H1 (cell line): ENCODE data around the gene RPUSD2. TPM values are rescaled to one million over a fixed set of nuclear protein-coding genes. Genes with fewer than 3 reads are reported as not detected.

Experiments
- CTCF ChIA-PET: fragments of 300-600 bp; sonication (Branson Sonifier 250); formaldehyde crosslinking; loops from one replicate; lab custom pipeline; 2021; ENCODE audit not compliant: partially characterized antibody; lab: Charles Lee
- POLR2A ChIA-PET: fragments of 300-600 bp; sonication (Branson Sonifier 250); formaldehyde crosslinking; loops from one replicate; lab custom pipeline; 2021; ENCODE audit warnings: inconsistent platforms; ENCODE audit not compliant: partially characterized antibody; lab: Charles Lee
- DNase-seq, 2 experiments: peaks; one replicate each; pipeline versions ENCODE4 v3.0.0 to v3.0.0-alpha.2; 2010 to 2022; ENCODE audit warnings: low spot score in 2 of 2, low read depth in 1 of 2, mixed read lengths in 1 of 2
- FAIRE-seq: peaks from 2 replicates; lab custom pipeline; 2011; peaks lifted over from hg19 to GRCh38; lab: Jason Lieb, UNC
- H2AFZ ChIP-seq: 2 replicates; pipeline ENCODE4 v1.8.1; 2012; ENCODE audit warnings: low read length, inconsistent platforms
- H2AK5ac ChIP-seq: 2 replicates; pipeline ENCODE4 v1.6.1; 2013; ENCODE audit warnings: low read depth, low read length
- H2BK120ac ChIP-seq: replicated peaks from 2 replicates; pipeline ENCODE3; 2013; ENCODE audit warnings: low read depth, low read length, inconsistent platforms
- H2BK12ac ChIP-seq: 2 replicates; pipeline ENCODE4 v1.6.1; 2013; ENCODE audit warnings: low read depth, low read length
- H2BK15ac ChIP-seq: 2 replicates; pipeline ENCODE4 v1.6.1; 2013; ENCODE audit warnings: low read length
- H2BK20ac ChIP-seq: 2 replicates; pipeline ENCODE4 v1.6.1; 2013; ENCODE audit warnings: low read length
- H2BK5ac ChIP-seq: 2 replicates; pipeline ENCODE4 v1.6.1; 2013; ENCODE audit warnings: low read depth, low read length
- H3K14ac ChIP-seq: 2 replicates; pipeline ENCODE4 v1.6.1; 2013; ENCODE audit warnings: inconsistent platforms; ENCODE audit not compliant: insufficient read length
- H3K18ac ChIP-seq: 2 replicates; pipeline ENCODE4 v1.6.1; 2013; ENCODE audit warnings: low read length; ENCODE audit errors: extremely low read depth
- H3K23ac ChIP-seq: 2 replicates; pipeline ENCODE4 v1.6.1; 2013; ENCODE audit warnings: inconsistent platforms; ENCODE audit not compliant: insufficient read length
- H3K23me2 ChIP-seq: 2 replicates; pipeline ENCODE4 v1.6.1; 2013; ENCODE audit warnings: low read depth, low read length
- H3K27ac ChIP-seq: 2 replicates; pipeline ENCODE4 v1.6.1; 2011; ENCODE audit warnings: low read depth, low read length, inconsistent platforms
- H3K27me3 ChIP-seq, 4 experiments: replicated peaks in 1 of 4; 1 replicate in 1 of 4; 2 replicates in 3 of 4; pipeline versions ENCODE4 v1.6.1 to v1.8.1; 2011 to 2013; ENCODE audit warnings: low read length in 3 of 4, mild to moderate bottlenecking in 3 of 4, inconsistent platforms in 2 of 4, mixed read lengths in 2 of 4, moderate library complexity in 1 of 4; ENCODE audit not compliant: control insufficient read depth in 3 of 4, insufficient read depth in 3 of 4; ENCODE audit errors: extremely low read depth in 1 of 4
- H3K36me3 ChIP-seq, 4 experiments: 2 replicates each; pipeline versions ENCODE4 v1.6.1 to v1.8.1; 2011 to 2013; ENCODE audit warnings: mild to moderate bottlenecking in 4 of 4, low read length in 3 of 4, moderate library complexity in 2 of 4, control low read depth in 1 of 4, inconsistent platforms in 1 of 4; ENCODE audit not compliant: insufficient read depth in 4 of 4, control insufficient read depth in 2 of 4
- H3K4ac ChIP-seq: replicated peaks from 2 replicates; pipeline ENCODE3; 2013; ENCODE audit warnings: low read length, low read depth, mixed read lengths, inconsistent platforms; ENCODE audit not compliant: insufficient read length
- H3K4me1 ChIP-seq, 4 experiments: replicated peaks in 1 of 4; 1 replicate in 1 of 4; 2 replicates in 3 of 4; pipeline versions ENCODE4 v1.6.1 to v1.8.1; 2011 to 2013; ENCODE audit warnings: low read length in 3 of 4, inconsistent platforms in 2 of 4, mixed read lengths in 1 of 4; ENCODE audit not compliant: insufficient read depth in 4 of 4, control insufficient read depth in 3 of 4
- H3K4me2 ChIP-seq, 2 experiments: 2 replicates each; pipeline versions ENCODE4 v1.6.1 to v1.8.1; 2011 to 2013; ENCODE audit warnings: low read depth in 2 of 2, low read length in 2 of 2, control low read depth in 1 of 2, inconsistent platforms in 1 of 2, mild to moderate bottlenecking in 1 of 2; ENCODE audit not compliant: insufficient read depth in 1 of 2
- H3K4me3 ChIP-seq, 4 experiments: fragments of 200-600, 300-600 bp in 1 of 4; sonication (generic), shearing (Covaris generic), sonication (Bioruptor Twin) in 1 of 4; 2 replicates each; pipeline versions ENCODE4 v1.5.1 to v1.8.1; 2011 to 2016; ENCODE audit warnings: low read length in 4 of 4, low read depth in 3 of 4, control low read depth in 2 of 4, inconsistent platforms in 2 of 4, mild to moderate bottlenecking in 2 of 4, mixed read lengths in 1 of 4, moderate library complexity in 1 of 4; ENCODE audit not compliant: insufficient read depth in 2 of 4; ENCODE audit errors: extremely low read depth in 1 of 4
- H3K56ac ChIP-seq: replicated peaks from 2 replicates; pipeline ENCODE3; 2013; ENCODE audit warnings: low read depth, mild to moderate bottlenecking, mixed read lengths, low read length, inconsistent platforms; ENCODE audit not compliant: insufficient read length
- H3K79me1 ChIP-seq: 2 replicates; pipeline ENCODE4 v1.6.1; 2013; ENCODE audit warnings: low read depth, low read length, control low read depth
- H3K79me2 ChIP-seq, 2 experiments: 2 replicates each; pipeline versions ENCODE4 v1.6.1 to v1.8.1; 2012 to 2013; ENCODE audit warnings: low read length in 2 of 2, mild to moderate bottlenecking in 2 of 2, inconsistent platforms in 1 of 2; ENCODE audit not compliant: insufficient read depth in 2 of 2, control insufficient read depth in 1 of 2
- H3K9ac ChIP-seq, 4 experiments: replicated peaks in 1 of 4; 1 replicate in 1 of 4; 2 replicates in 3 of 4; pipeline versions ENCODE4 v1.6.1 to v1.8.1; 2011 to 2013; ENCODE audit warnings: low read depth in 3 of 4, low read length in 3 of 4, control low read depth in 2 of 4, mild to moderate bottlenecking in 2 of 4, moderate library complexity in 2 of 4, inconsistent platforms in 1 of 4; ENCODE audit errors: extremely low read depth in 1 of 4
- H3K9me3 ChIP-seq, 2 experiments: 2 replicates each; pipeline versions ENCODE4 v1.6.1 to v1.8.1; 2012 to 2013; ENCODE audit warnings: mild to moderate bottlenecking in 2 of 2, moderate library complexity in 2 of 2, control low read depth in 1 of 2, inconsistent platforms in 1 of 2, low read depth in 1 of 2, low read length in 1 of 2, mixed read lengths in 1 of 2; ENCODE audit not compliant: insufficient read depth in 2 of 2
- H4K20me1 ChIP-seq, 2 experiments: replicated peaks in 1 of 2; 2 replicates each; pipeline versions ENCODE3 to v1.8.1; 2011 to 2013; ENCODE audit warnings: inconsistent platforms in 2 of 2, low read length in 2 of 2, mild to moderate bottlenecking in 1 of 2; ENCODE audit not compliant: insufficient read depth in 2 of 2, control insufficient read depth in 1 of 2
- H4K5ac ChIP-seq: 2 replicates; pipeline ENCODE4 v1.6.1; 2013; ENCODE audit warnings: low read length, low read depth, mixed read lengths, inconsistent platforms; ENCODE audit not compliant: insufficient read length
- H4K8ac ChIP-seq: 2 replicates; pipeline ENCODE4 v1.8.0; 2013; ENCODE audit warnings: mild to moderate bottlenecking, moderate library complexity, low read length, inconsistent platforms; ENCODE audit not compliant: insufficient read depth; ENCODE audit errors: extremely low read depth
- H4K91ac ChIP-seq: replicated peaks from 2 replicates; pipeline ENCODE3; 2013; ENCODE audit warnings: low read length, mixed read lengths, inconsistent platforms; ENCODE audit not compliant: insufficient read length
- BACH1 ChIP-seq: IDR thresholded peaks from 2 replicates; pipeline ENCODE4 v1.6.1; 2012; ENCODE audit warnings: low read length, improper control_type of control experiment
- CBX5 ChIP-seq: fragments of 300-800, 300-1000 bp; sonication (generic); IDR thresholded peaks from 2 replicates; pipeline ENCODE4 v1.7.1; 2016; ENCODE audit warnings: antibody characterized with exemption, low read length, low read depth
- CBX8 ChIP-seq: fragments of 300-800, 300-1000 bp; sonication (generic); IDR thresholded peaks from 2 replicates; pipeline ENCODE4 v1.7.1; 2016; ENCODE audit warnings: low read depth, low read length, borderline replicate concordance
- GABPA ChIP-seq: IDR thresholded peaks from 2 replicates; pipeline ENCODE4 v1.6.1; 2011; ENCODE audit warnings: mild to moderate bottlenecking, low read length, moderate library complexity, borderline replicate concordance; ENCODE audit not compliant: insufficient read depth
- KDM1A ChIP-seq: fragments of 200-600, 300-600 bp; sonication (generic); IDR thresholded peaks from 2 replicates; pipeline ENCODE4 v1.7.1; 2016; ENCODE audit warnings: mild to moderate bottlenecking, low read length, borderline replicate concordance
- SUZ12 ChIP-seq: fragments of 200-600 bp; sonication (generic); IDR thresholded peaks from 2 replicates; pipeline ENCODE4 v1.6.1; 2012; ENCODE audit warnings: mild to moderate bottlenecking, inconsistent platforms, low read length, moderate library complexity, mixed read lengths
- TEAD4 ChIP-seq: IDR thresholded peaks from 2 replicates; pipeline ENCODE4 v1.6.1; 2012; ENCODE audit warnings: low read depth, low read length, inconsistent platforms, mixed read lengths
- WGBS, 2 experiments: shearing (Covaris generic) in 1 of 2; methylation state at CpG; one replicate each; pipeline versions ENCODE4 v1.1.6 to v1.1.7; 2013 to 2015; ENCODE audit warnings: low lambda C conversion rate in 2 of 2, mixed read lengths in 2 of 2, inconsistent platforms in 1 of 2, low coverage in 1 of 2, missing lambda C conversion rate in 1 of 2; ENCODE audit not compliant: insufficient replicate concordance in 2 of 2, insufficient coverage in 1 of 2, insufficient read length in 1 of 2; ENCODE audit errors: extremely low coverage in 1 of 2, missing lambda C conversion rate in 1 of 2; 5-methylcytosine and 5-hydroxymethylcytosine counted together
- polyA plus RNA-seq, 7 experiments: library from polyadenylated mRNA; depleted of rRNA in 3 of 7; stranded (reverse) in 5 of 7; unstranded in 2 of 7; fragments of >200 nt in 5 of 7; fragments of 200-250 nt in 2 of 7; gene quantifications; 1 replicate in 5 of 7; 2 replicates in 1 of 7; 4 replicates in 1 of 7; pipeline versions ENCODE4 v1.2.1 to v1.2.3, GENCODE V29; 2011 to 2013; ENCODE audit warnings: missing spikeins in 2 of 7, mixed read lengths in 2 of 7
- total RNA-seq: library from RNA; stranded (reverse); fragmentation: NEBNext Ultra II Directional; extraction: Animal tissue kit (Norgen Biotek cat#: 25700); gene quantifications from 2 replicates; pipeline ENCODE4 v1.2.1, GENCODE V29; 2021
- TF ChIP-seq, protein P1 (sequence below): IDR thresholded peaks from 2 replicates; pipeline ENCODE4 v1.6.1; 2011; ENCODE audit warnings: low read length, improper control_type of control experiment

The RPUSD2 gene
- total and polyA plus RNA-seq, 2 of the 8 experiments (the other 6 are each of a cell fraction or from before 2014, with no cell fraction given) = 14.5 to 28.5 TPM

DNA sequence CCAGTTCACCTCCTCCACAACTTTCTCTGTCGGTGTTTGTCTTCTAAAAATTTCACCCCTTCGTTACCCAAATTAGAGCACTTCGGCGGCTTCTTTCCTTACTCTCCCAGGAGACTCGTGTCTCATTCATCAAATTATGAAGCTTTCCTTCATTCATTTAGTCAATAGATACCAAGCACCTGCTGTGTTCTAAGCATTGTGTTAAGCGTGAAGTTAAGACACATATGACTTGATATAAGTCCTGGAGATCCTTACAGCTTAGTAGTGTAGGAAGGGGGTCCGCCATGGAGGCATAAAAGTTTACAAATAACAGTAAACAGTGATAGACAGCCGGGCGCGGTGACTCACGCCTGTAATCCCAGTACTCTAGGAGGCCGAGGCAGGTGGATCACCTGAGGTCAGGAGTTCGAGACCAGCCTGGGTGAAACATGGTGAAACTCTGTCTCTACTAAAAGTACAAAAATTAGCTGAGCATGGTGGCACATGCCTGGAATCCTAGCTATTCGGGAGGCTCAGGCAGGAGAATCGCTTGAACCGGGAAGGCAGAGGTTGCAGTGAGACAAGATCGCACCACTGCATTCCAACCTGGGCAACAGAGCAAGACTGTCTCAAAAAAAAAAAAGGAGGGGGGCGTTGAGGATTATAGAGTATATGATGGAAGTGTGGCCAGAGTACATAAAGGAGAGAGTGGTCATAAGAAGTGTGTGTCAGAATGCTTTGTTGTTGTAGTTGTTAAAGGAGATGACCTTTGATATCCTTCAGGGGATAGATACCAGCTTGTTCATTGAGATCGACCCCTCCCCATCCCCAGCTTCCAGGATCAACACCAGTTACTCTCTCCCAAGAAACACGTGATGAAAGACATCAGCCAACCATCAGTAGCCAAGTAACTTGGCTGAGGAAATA lies 3.5 kb upstream of the RPUSD2 start:
- 72% methylated on average over 16 of the region's 20 CpGs; no CpG with 5 or more reads in 1 of the 2 experiments for WGBS, 2 experiments
- Histone ChIP-seq H2BK20ac (no peak overlapping the region), H2BK12ac (no peak overlapping the region), H3K23me2 (no peaks in the 10 kb centered on the region; the same call in 1 of the 2 replicates), H3K27ac (no peak overlapping the region), H4K5ac (no peak overlapping the region), H3K79me2 (peaks cover 0 to 13% of the 10 kb centered on the region in 2 experiments; a peak in 3 of 4 replicates), H4K20me1 (no peaks in the 10 kb centered on the region), H2BK120ac (no peak overlapping the region), H3K14ac (no peak overlapping the region), H3K27me3 (no peaks in the 10 kb centered on the region), H3K23ac (no peak overlapping the region), H3K18ac (peak overlapping the region; percentile 24; the same call in 1 of the 2 replicates), H4K8ac (no peak overlapping the region), H3K36me3 (no peaks in the 10 kb centered on the region; a peak in 1 of 8 replicates), H3K9me3 (no peaks in the 10 kb centered on the region), H2BK15ac (no peak overlapping the region), H3K4me3 (peak overlapping the region; percentile 6 to 83 (median 20); a peak in 5 of 8 replicates), H3K4me1 (peaks cover 0 to 10% (median 3%) of the 10 kb centered on the region in 4 experiments; a peak in 4 of 7 replicates), H4K91ac (no peak overlapping the region), H2AFZ (0 out of 2 replicates have a peak overlapping the region, but pooled peaks have one; percentile 74), H3K56ac (no peak overlapping the region), H2AK5ac (no peak overlapping the region), H3K4me2 (peak overlapping the region; percentile 63 to 85), H3K4ac (no peak overlapping the region), H3K79me1 (peaks cover 4% of the 10 kb centered on the region; the same call in 1 of the 2 replicates), H3K9ac (no peak overlapping the region), H2BK5ac (no peak overlapping the region)
- DNase-seq (no peak), FAIRE-seq (no peak)
- POLR2A ChIA-PET = interaction anchor here (0.9 to 1.9 kb wide), 8 partner anchors 9 to 278 kb away, joined by 3 to 6 read pairs (median 4); partner anchors contain the start of genes RAD51 and SPINT1
- CTCF ChIA-PET = interaction anchor here (0.6 to 2.3 kb wide), 7 partner anchors 16 to 130 kb away, joined by 3 to 7 read pairs (median 3); no protein-coding TSS in a partner anchor
- TF ChIP-seq CBX5 (no peak), BACH1 (no peak), CBX8 (no peak), SUZ12 (no peak), TEAD4 (no peak), KDM1A (no peak), GABPA (no peak)
- TF ChIP-seq, protein P1, sequence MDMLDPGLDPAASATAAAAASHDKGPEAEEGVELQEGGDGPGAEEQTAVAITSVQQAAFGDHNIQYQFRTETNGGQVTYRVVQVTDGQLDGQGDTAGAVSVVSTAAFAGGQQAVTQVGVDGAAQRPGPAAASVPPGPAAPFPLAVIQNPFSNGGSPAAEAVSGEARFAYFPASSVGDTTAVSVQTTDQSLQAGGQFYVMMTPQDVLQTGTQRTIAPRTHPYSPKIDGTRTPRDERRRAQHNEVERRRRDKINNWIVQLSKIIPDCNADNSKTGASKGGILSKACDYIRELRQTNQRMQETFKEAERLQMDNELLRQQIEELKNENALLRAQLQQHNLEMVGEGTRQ = no peak
